GM23338 (cell line): ENCODE measurements around the gene MECP2. TPM values are rescaled to one million over a fixed set of nuclear protein-coding genes. Genes with fewer than 3 reads are reported as not detected.

Source experiments
- ATAC-seq: fragments of 200-7000 bp; cut with Tn5 transposase; 3 replicates; pipeline ENCODE4 v1.9.1; 2020
- DNase-seq: peaks from one replicate; pipeline ENCODE4 v3.0.0-alpha.2; 2015; ENCODE audit warnings: low spot score
- H2AFZ ChIP-seq: fragments of 200-600 bp; sonication (generic); 2 replicates; pipeline ENCODE4 v1.8.0; 2016; ENCODE audit warnings: antibody characterized with exemption, mild to moderate bottlenecking, moderate library complexity
- H3F3A ChIP-seq: fragments of 200-600 bp; sonication (generic); replicated peaks from 2 replicates; pipeline ENCODE4 v1.8.0; 2017; ENCODE audit warnings: antibody characterized with exemption, mixed run types, low read depth
- H3K27ac ChIP-seq: fragments of 200-600 bp; sonication (generic); 2 replicates; pipeline ENCODE4 v1.6.1; 2016; ENCODE audit warnings: low read depth
- H3K27me3 ChIP-seq: fragments of 200-600 bp; sonication (generic); 2 replicates; pipeline ENCODE4 v1.8.0; 2016; ENCODE audit warnings: mild to moderate bottlenecking, mixed run types, moderate library complexity; ENCODE audit not compliant: insufficient read depth
- H3K36me3 ChIP-seq: fragments of 200-600 bp; sonication (generic); 2 replicates; pipeline ENCODE4 v1.8.0; 2016; ENCODE audit warnings: mild to moderate bottlenecking; ENCODE audit not compliant: insufficient read depth
- H3K4me1 ChIP-seq: fragments of 200-600 bp; sonication (generic); 2 replicates; pipeline ENCODE4 v1.8.0; 2016; ENCODE audit warnings: mild to moderate bottlenecking, moderate library complexity; ENCODE audit not compliant: insufficient read depth
- H3K4me2 ChIP-seq: fragments of 200-600 bp; sonication (generic); 2 replicates; pipeline ENCODE4 v1.7.1; 2017; ENCODE audit warnings: mixed run types
- H3K4me3 ChIP-seq: fragments of 200-600 bp; sonication (generic); 2 replicates; pipeline ENCODE4 v1.6.1; 2016; ENCODE audit warnings: mixed run types
- H3K79me2 ChIP-seq: fragments of 200-600 bp; sonication (generic); replicated peaks from 2 replicates; pipeline ENCODE4 v1.8.0; 2017; ENCODE audit warnings: mild to moderate bottlenecking; ENCODE audit not compliant: insufficient read depth
- H3K9me2 ChIP-seq: fragments of 200-600 bp; sonication (generic); 2 replicates; pipeline ENCODE4 v1.8.0; 2017; ENCODE audit not compliant: insufficient read depth
- H4K20me1 ChIP-seq: fragments of 200-600 bp; sonication (generic); replicated peaks from 2 replicates; pipeline ENCODE4 v1.8.0; 2017; ENCODE audit warnings: mild to moderate bottlenecking; ENCODE audit not compliant: insufficient read depth
- H3K27ac Mint-ChIP-seq: 2 replicates; pipeline ENCODE4 v1.8.0; 2020; ENCODE audit warnings: inconsistent platforms, mild to moderate bottlenecking, moderate library complexity, mixed read lengths
- H3K27me3 Mint-ChIP-seq: 3 replicates; pipeline ENCODE4 v1.8.0; 2022; ENCODE audit warnings: low read depth, mild to moderate bottlenecking, moderate library complexity, mixed read lengths, inconsistent platforms; ENCODE audit not compliant: insufficient read depth, poor library complexity
- H3K36me3 Mint-ChIP-seq: 3 replicates; pipeline ENCODE4 v1.8.0; 2021; ENCODE audit warnings: low read depth, mild to moderate bottlenecking, inconsistent platforms, moderate library complexity, mixed read lengths
- H3K4me1 Mint-ChIP-seq: 3 replicates; pipeline ENCODE4 v1.8.0; 2020; ENCODE audit warnings: mild to moderate bottlenecking, inconsistent platforms, mixed read lengths
- H3K4me3 Mint-ChIP-seq: 3 replicates; pipeline ENCODE4 v1.8.0; 2021; ENCODE audit warnings: moderate library complexity, mild to moderate bottlenecking, inconsistent platforms, mixed read lengths
- H3K9me3 Mint-ChIP-seq: 3 replicates; pipeline ENCODE4 v1.8.0; 2020; ENCODE audit warnings: moderate library complexity, mild to moderate bottlenecking, inconsistent platforms, mixed read lengths
- EZH2 ChIP-seq: fragments of 200-600 bp; sonication (generic); IDR thresholded peaks from one replicate; pipeline ENCODE4 v1.8.0; 2017; ENCODE audit warnings: antibody characterized with exemption, mild to moderate bottlenecking, low read depth; ENCODE audit not compliant: unreplicated experiment
- EZH2phosphoT487 ChIP-seq: fragments of 200-600 bp; sonication (generic); IDR thresholded peaks from one replicate; pipeline ENCODE4 v1.8.1; 2018; ENCODE audit warnings: antibody characterized with exemption; ENCODE audit not compliant: unreplicated experiment
- POLR2AphosphoS5 ChIP-seq: IDR thresholded peaks from 2 replicates; pipeline ENCODE4 v1.6.1; 2016; ENCODE audit warnings: antibody characterized with exemption, low read depth
- ZNF114 ChIP-seq: fragments of 250-450 bp; sonication (Bioruptor Pico); IDR thresholded peaks from 2 replicates; pipeline ENCODE4 v1.5.0; 2020; ENCODE audit warnings: mild to moderate bottlenecking, moderate library complexity
- ZNF331 ChIP-seq: fragments of 250-450 bp; sonication (Bioruptor Pico); IDR thresholded peaks from 2 replicates; pipeline ENCODE4 v1.5.0; 2020; ENCODE audit warnings: low read depth, mild to moderate bottlenecking, moderate library complexity
- polyA plus RNA-seq: library from polyadenylated mRNA; unstranded; fragments of >200 nt; fragmentation: Nextera tagmentation; extraction: Ambion mirVana; gene quantifications from 2 replicates; pipeline ENCODE4 v1.2.1, GENCODE V29; 2016
- total RNA-seq: library from RNA; depleted of rRNA; stranded (reverse); fragments of >200 nt; shearing (Covaris generic); gene quantifications from 2 replicates; pipeline ENCODE4 v1.2.3, GENCODE V29; 2014
- TF ChIP-seq, protein P1 (sequence below): fragments of 250-450 bp; sonication (Bioruptor Pico); IDR thresholded peaks from 2 replicates; pipeline ENCODE4 v1.5.0; 2020; ENCODE audit warnings: mild to moderate bottlenecking, moderate library complexity
- TF ChIP-seq, protein P2 (sequence below): IDR thresholded peaks from one replicate; pipeline ENCODE4 v1.6.1; 2018; ENCODE audit warnings: antibody characterized with exemption; ENCODE audit not compliant: unreplicated experiment

Gene MECP2
- total and polyA plus RNA-seq, 2 experiments from 2014 or later = 27.7 to 32.7 TPM

DNA sequence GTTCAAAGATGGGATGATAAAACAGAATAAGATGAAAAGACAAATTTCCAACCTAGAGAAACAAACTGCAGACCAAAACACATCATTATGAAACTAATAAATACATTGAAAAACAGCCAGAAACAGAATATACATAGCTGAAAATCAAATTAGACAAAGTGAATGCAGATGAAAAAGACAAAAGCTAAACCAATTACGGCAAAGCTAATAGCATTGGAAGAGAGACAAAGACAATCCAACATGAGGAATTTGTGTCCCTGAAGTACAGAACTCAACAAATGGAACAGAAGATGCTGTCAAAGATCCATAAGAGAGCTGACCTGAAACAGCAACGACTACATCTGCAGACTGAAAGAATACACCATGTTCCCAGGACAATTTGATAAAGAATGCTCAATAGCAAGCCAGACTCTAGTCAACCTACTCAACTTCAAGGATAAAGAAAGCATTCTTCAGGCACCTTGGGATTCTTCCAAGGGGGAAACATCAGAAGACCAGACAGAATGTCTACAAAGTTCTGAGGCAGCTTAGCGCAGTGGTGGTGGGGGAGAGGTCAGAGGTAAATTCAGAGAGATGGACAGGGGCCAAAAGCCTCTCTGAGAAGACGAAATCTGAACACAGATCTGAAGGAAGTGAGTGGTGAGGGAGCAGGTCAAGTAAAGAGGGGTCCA is 50.4 kb downstream of the MECP2 start (continued):
- TF ChIP-seq, protein P1, sequence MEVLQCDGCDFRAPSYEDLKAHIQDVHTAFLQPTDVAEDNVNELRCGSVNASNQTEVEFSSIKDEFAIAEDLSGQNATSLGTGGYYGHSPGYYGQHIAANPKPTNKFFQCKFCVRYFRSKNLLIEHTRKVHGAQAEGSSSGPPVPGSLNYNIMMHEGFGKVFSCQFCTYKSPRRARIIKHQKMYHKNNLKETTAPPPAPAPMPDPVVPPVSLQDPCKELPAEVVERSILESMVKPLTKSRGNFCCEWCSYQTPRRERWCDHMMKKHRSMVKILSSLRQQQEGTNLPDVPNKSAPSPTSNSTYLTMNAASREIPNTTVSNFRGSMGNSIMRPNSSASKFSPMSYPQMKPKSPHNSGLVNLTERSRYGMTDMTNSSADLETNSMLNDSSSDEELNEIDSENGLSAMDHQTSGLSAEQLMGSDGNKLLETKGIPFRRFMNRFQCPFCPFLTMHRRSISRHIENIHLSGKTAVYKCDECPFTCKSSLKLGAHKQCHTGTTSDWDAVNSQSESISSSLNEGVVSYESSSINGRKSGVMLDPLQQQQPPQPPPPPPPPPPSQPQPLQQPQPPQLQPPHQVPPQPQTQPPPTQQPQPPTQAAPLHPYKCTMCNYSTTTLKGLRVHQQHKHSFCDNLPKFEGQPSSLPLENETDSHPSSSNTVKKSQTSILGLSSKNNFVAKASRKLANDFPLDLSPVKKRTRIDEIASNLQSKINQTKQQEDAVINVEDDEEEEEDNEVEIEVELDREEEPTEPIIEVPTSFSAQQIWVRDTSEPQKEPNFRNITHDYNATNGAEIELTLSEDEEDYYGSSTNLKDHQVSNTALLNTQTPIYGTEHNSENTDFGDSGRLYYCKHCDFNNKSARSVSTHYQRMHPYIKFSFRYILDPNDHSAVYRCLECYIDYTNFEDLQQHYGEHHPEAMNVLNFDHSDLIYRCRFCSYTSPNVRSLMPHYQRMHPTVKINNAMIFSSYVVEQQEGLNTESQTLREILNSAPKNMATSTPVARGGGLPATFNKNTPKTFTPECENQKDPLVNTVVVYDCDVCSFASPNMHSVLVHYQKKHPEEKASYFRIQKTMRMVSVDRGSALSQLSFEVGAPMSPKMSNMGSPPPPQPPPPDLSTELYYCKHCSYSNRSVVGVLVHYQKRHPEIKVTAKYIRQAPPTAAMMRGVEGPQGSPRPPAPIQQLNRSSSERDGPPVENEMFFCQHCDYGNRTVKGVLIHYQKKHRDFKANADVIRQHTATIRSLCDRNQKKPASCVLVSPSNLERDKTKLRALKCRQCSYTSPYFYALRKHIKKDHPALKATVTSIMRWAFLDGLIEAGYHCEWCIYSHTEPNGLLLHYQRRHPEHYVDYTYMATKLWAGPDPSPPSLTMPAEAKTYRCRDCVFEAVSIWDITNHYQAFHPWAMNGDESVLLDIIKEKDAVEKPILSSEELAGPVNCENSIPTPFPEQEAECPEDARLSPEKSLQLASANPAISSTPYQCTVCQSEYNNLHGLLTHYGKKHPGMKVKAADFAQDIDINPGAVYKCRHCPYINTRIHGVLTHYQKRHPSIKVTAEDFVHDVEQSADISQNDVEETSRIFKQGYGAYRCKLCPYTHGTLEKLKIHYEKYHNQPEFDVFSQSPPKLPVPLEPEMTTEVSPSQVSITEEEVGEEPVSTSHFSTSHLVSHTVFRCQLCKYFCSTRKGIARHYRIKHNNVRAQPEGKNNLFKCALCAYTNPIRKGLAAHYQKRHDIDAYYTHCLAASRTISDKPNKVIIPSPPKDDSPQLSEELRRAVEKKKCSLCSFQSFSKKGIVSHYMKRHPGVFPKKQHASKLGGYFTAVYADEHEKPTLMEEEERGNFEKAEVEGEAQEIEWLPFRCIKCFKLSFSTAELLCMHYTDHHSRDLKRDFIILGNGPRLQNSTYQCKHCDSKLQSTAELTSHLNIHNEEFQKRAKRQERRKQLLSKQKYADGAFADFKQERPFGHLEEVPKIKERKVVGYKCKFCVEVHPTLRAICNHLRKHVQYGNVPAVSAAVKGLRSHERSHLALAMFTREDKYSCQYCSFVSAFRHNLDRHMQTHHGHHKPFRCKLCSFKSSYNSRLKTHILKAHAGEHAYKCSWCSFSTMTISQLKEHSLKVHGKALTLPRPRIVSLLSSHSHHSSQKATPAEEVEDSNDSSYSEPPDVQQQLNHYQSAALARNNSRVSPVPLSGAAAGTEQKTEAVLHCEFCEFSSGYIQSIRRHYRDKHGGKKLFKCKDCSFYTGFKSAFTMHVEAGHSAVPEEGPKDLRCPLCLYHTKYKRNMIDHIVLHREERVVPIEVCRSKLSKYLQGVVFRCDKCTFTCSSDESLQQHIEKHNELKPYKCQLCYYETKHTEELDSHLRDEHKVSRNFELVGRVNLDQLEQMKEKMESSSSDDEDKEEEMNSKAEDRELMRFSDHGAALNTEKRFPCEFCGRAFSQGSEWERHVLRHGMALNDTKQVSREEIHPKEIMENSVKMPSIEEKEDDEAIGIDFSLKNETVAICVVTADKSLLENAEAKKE (CRISPR knock-in tag) = no peak
- TF ChIP-seq EZH2phosphoT487 (no peak), ZNF331 (CRISPR knock-in tag) (no peak)

DNA sequence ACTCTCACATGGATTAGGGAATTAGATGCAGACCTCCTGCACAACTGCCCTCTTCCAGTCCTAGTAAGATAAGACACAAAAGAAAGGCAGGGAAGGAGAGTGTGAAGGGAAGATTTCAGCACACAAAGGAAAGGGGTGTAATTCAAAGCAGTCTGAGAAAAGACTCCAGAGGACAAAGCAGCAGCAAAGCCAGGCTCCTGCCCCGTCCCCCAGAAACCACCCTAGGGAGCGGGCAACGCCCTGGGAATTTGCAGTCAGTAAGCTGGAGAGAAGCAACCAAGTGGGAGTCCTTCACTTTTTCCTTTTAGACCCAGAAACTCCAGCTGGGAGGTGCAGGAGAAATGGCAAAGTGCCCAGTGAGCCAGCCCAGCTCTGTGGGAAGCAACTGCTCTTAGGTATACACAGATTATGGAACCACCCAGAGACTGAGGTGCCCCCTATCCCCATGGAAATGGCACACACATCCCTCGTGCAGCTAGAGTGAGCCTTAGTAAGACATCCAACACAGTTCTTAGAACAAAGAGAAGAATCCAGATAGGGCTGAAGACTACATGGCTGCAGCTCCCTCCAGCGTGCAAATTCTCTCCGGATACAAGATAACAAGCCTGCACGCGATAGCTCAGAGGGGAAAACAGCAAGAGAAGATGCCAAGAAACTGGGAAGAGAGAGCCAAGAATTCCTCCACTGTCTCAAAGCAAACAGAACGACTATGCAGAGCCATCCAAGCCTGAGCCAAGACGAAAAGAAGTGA is 51.3 kb downstream of the MECP2 start:
- no peak overlapping the region for H3K4me2 ChIP-seq
- TF ChIP-seq, protein P2, sequence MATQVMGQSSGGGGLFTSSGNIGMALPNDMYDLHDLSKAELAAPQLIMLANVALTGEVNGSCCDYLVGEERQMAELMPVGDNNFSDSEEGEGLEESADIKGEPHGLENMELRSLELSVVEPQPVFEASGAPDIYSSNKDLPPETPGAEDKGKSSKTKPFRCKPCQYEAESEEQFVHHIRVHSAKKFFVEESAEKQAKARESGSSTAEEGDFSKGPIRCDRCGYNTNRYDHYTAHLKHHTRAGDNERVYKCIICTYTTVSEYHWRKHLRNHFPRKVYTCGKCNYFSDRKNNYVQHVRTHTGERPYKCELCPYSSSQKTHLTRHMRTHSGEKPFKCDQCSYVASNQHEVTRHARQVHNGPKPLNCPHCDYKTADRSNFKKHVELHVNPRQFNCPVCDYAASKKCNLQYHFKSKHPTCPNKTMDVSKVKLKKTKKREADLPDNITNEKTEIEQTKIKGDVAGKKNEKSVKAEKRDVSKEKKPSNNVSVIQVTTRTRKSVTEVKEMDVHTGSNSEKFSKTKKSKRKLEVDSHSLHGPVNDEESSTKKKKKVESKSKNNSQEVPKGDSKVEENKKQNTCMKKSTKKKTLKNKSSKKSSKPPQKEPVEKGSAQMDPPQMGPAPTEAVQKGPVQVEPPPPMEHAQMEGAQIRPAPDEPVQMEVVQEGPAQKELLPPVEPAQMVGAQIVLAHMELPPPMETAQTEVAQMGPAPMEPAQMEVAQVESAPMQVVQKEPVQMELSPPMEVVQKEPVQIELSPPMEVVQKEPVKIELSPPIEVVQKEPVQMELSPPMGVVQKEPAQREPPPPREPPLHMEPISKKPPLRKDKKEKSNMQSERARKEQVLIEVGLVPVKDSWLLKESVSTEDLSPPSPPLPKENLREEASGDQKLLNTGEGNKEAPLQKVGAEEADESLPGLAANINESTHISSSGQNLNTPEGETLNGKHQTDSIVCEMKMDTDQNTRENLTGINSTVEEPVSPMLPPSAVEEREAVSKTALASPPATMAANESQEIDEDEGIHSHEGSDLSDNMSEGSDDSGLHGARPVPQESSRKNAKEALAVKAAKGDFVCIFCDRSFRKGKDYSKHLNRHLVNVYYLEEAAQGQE = no peak
- TF ChIP-seq EZH2 = no peak
- no peak for TF ChIP-seq POLR2AphosphoS5
- TF ChIP-seq ZNF114 (CRISPR knock-in tag) = no peak

More for the DNA sequence above, 51.3 kb downstream of the MECP2 start:
- Histone ChIP-seq H4K20me1 (no peaks in the 10 kb centered on the region), H3K27ac (no peak overlapping the region), H3F3A (no peaks in the 10 kb centered on the region), H3K9me2 (no peaks in the 10 kb centered on the region), H3K4me3 (no peak overlapping the region), H2AFZ (no peak overlapping the region), H3K4me1 (peaks cover 17% of the 10 kb centered on the region; the same call in 1 of the 2 replicates), H3K36me3 (no peaks in the 10 kb centered on the region), H3K27me3 (no peaks in the 10 kb centered on the region), H3K79me2 (peaks cover 52% of the 10 kb centered on the region)
- Mint-ChIP-seq H3K36me3 (peaks cover 15% of the 10 kb centered on the region), H3K27ac (no peak overlapping the region), H3K9me3 (no peaks in the 10 kb centered on the region), H3K4me1 (peaks cover 38% of the 10 kb centered on the region), H3K4me3 (no peak overlapping the region), H3K27me3 (no peaks in the 10 kb centered on the region)
- no peak; the same call in 1 of the 3 replicates for ATAC-seq
- no peak for DNase-seq
